ENCODE results near the gene CAND1. TPM values are rescaled to one million over a fixed set of nuclear protein-coding genes. Genes with fewer than 3 reads are reported as not detected.

The CAND1 gene
- total and polyA plus RNA-seq, 9 of the 15 experiments (the other 6 are each of a cell fraction or from before 2014, with no cell fraction given) = 24.0 to 167 (median 77.5) TPM

DNA sequence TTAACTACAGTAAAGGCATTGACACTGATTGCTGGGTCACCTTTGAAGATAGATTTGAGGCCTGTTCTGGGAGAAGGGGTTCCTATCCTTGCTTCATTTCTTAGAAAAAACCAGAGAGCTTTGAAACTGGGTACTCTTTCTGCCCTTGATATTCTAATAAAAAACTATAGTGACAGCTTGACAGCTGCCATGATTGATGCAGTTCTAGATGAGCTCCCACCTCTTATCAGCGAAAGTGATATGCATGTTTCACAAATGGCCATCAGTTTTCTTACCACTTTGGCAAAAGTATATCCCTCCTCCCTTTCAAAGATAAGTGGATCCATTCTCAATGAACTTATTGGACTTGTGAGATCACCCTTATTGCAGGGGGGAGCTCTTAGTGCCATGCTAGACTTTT, 36.4 kb downstream of the CAND1 start:
- H3K9me1 ChIP-seq (ENCODE audit: control insufficient read depth, insufficient read depth, low read length) = no peaks in the 10 kb centered on the region
- CTCF ChIA-PET (ENCODE audit: low intra/inter-chr PET ratio) = no interaction called here
- no peak overlapping the region for H3K27ac ChIP-seq (ENCODE audit: extremely low read depth, low read depth, low read length)
- H3K27me3 ChIP-seq (ENCODE audit: control insufficient read depth in 2 of 2, insufficient read depth in 2 of 2, low read length in 2 of 2) = no peaks in the 10 kb centered on the region
- BruUV-seq (replicated peaks) = no TSS peak
- ATAC-seq (no peak), FAIRE-seq (no peak), DNase-seq (ENCODE audit: extremely low read depth in 1 of 4, low spot score in 3 of 4) (no peak)
- H2AFZ ChIP-seq (ENCODE audit: low read depth, low read length) = no peak overlapping the region
- no peak overlapping the region for H3K9ac ChIP-seq (ENCODE audit: insufficient read depth in 1 of 2, low read depth in 2 of 2, low read length in 2 of 2)
- no peaks in the 10 kb centered on the region for H4K20me1 ChIP-seq (replicated peaks; ENCODE audit: control insufficient read depth, insufficient read depth, low read length)
- 8% methylated on average over 1 of the region's 1 CpG for WGBS (ENCODE audit: insufficient coverage, low coverage, missing lambda C conversion rate)
- in situ Hi-C loops (cut with MboI) = no loop called here
- H3K36me3 ChIP-seq (ENCODE audit: control insufficient read depth, insufficient read depth, low read length) = peaks cover 93% of the 10 kb centered on the region
- H3K79me2 ChIP-seq (ENCODE audit: control insufficient read depth, insufficient read depth, low read length) = no peaks in the 10 kb centered on the region; the same call in 2 of the 3 replicates
- H3K4me3 ChIP-seq = no peak overlapping the region
- H3K4me1 ChIP-seq (replicated peaks in 1 of 2; ENCODE audit: control insufficient read depth in 2 of 2, insufficient read depth in 2 of 2, low read length in 2 of 2) = no peaks in the 10 kb centered on the region
- H3K4me2 ChIP-seq (ENCODE audit: insufficient read depth, low read length) = no peak overlapping the region
- no peaks in the 10 kb centered on the region for H3K9me3 ChIP-seq (replicated peaks; ENCODE audit: control insufficient read depth, insufficient read depth, low read depth, low read length)
- intact Hi-C loops (cut with micrococcal nuclease) = no loop called here
- POLR2A ChIA-PET = interaction anchor here (0.7 to 3.4 kb wide), 4 partner anchors 10 to 36 kb away, joined by 3 to 10 read pairs (median 4); partner anchors contain the start of gene CAND1
- TF ChIP-seq ZNF24 (IDR thresholded peaks at IDR 0.05) = no peak
- TF ChIP-seq, protein P1, sequence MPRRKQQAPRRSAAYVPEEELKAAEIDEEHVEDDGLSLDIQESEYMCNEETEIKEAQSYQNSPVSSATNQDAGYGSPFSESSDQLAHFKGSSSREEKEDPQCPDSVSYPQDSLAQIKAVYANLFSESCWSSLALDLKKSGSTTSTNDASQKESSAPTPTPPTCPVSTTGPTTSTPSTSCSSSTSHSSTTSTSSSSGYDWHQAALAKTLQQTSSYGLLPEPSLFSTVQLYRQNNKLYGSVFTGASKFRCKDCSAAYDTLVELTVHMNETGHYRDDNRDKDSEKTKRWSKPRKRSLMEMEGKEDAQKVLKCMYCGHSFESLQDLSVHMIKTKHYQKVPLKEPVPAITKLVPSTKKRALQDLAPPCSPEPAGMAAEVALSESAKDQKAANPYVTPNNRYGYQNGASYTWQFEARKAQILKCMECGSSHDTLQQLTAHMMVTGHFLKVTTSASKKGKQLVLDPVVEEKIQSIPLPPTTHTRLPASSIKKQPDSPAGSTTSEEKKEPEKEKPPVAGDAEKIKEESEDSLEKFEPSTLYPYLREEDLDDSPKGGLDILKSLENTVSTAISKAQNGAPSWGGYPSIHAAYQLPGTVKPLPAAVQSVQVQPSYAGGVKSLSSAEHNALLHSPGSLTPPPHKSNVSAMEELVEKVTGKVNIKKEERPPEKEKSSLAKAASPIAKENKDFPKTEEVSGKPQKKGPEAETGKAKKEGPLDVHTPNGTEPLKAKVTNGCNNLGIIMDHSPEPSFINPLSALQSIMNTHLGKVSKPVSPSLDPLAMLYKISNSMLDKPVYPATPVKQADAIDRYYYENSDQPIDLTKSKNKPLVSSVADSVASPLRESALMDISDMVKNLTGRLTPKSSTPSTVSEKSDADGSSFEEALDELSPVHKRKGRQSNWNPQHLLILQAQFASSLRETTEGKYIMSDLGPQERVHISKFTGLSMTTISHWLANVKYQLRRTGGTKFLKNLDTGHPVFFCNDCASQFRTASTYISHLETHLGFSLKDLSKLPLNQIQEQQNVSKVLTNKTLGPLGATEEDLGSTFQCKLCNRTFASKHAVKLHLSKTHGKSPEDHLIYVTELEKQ (CRISPR knock-in tag; IDR thresholded peaks at IDR 0.05) = no peak
- TF ChIP-seq ZNF121 (CRISPR knock-in tag; conservative IDR thresholded peaks at IDR 0.05) = no peak
- TF ChIP-seq, protein P2, sequence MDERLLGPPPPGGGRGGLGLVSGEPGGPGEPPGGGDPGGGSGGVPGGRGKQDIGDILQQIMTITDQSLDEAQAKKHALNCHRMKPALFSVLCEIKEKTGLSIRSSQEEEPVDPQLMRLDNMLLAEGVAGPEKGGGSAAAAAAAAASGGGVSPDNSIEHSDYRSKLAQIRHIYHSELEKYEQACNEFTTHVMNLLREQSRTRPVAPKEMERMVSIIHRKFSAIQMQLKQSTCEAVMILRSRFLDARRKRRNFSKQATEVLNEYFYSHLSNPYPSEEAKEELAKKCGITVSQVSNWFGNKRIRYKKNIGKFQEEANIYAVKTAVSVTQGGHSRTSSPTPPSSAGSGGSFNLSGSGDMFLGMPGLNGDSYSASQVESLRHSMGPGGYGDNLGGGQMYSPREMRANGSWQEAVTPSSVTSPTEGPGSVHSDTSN (CRISPR knock-in tag; IDR thresholded peaks at IDR 0.05; ENCODE audit: low read depth) = no peak
- TF ChIP-seq, protein P2 (tag; conservative IDR thresholded peaks at IDR 0.05; ENCODE audit: low read depth) = peak; percentile 57; the same call in 1 of the 2 replicates
- TF ChIP-seq, protein P3, sequence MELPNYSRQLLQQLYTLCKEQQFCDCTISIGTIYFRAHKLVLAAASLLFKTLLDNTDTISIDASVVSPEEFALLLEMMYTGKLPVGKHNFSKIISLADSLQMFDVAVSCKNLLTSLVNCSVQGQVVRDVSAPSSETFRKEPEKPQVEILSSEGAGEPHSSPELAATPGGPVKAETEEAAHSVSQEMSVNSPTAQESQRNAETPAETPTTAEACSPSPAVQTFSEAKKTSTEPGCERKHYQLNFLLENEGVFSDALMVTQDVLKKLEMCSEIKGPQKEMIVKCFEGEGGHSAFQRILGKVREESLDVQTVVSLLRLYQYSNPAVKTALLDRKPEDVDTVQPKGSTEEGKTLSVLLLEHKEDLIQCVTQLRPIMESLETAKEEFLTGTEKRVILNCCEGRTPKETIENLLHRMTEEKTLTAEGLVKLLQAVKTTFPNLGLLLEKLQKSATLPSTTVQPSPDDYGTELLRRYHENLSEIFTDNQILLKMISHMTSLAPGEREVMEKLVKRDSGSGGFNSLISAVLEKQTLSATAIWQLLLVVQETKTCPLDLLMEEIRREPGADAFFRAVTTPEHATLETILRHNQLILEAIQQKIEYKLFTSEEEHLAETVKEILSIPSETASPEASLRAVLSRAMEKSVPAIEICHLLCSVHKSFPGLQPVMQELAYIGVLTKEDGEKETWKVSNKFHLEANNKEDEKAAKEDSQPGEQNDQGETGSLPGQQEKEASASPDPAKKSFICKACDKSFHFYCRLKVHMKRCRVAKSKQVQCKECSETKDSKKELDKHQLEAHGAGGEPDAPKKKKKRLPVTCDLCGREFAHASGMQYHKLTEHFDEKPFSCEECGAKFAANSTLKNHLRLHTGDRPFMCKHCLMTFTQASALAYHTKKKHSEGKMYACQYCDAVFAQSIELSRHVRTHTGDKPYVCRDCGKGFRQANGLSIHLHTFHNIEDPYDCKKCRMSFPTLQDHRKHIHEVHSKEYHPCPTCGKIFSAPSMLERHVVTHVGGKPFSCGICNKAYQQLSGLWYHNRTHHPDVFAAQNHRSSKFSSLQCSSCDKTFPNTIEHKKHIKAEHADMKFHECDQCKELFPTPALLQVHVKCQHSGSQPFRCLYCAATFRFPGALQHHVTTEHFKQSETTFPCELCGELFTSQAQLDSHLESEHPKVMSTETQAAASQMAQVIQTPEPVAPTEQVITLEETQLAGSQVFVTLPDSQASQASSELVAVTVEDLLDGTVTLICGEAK (IDR thresholded peaks at IDR 0.05) = no peak
- TF ChIP-seq, protein P3 (CRISPR knock-in tag; IDR thresholded peaks at IDR 0.05) = no peak
- TF ChIP-seq PML (IDR thresholded peaks at IDR 0.05; ENCODE audit: low read length) = no peak

Measured in K562 (cell line).